Immature natural killer cell (primary cell): ENCODE measurements around the gene GLYATL3. TPM values are rescaled to one million over a fixed set of nuclear protein-coding genes. Genes with fewer than 3 reads are reported as not detected.

ENCODE experiments used
- DNase-seq, 3 donors: peaks; one replicate each; pipeline ENCODE4 v3.0.0; 2022; ENCODE audit warnings: mixed read lengths in 1 of 3
- H3K27ac Mint-ChIP-seq, 6 donors: one replicate each; pipeline ENCODE4 v1.8.0; 2020; ENCODE audit warnings: mixed read lengths in 6 of 6, mild to moderate bottlenecking in 5 of 6, inconsistent platforms in 4 of 6, moderate library complexity in 3 of 6
- H3K27me3 Mint-ChIP-seq, 3 donors: one replicate each; pipeline ENCODE4 v1.8.0; 2020 to 2021; ENCODE audit warnings: low read depth in 3 of 3, mild to moderate bottlenecking in 3 of 3, mixed read lengths in 3 of 3, moderate library complexity in 3 of 3, inconsistent platforms in 1 of 3
- H3K36me3 Mint-ChIP-seq, 3 donors: one replicate each; pipeline ENCODE4 v1.8.0; 2020; ENCODE audit warnings: mixed read lengths in 3 of 3, inconsistent platforms in 2 of 3, mild to moderate bottlenecking in 2 of 3
- H3K4me1 Mint-ChIP-seq, 2 donors: one replicate each; pipeline ENCODE4 v1.8.0; 2020; ENCODE audit warnings: inconsistent platforms in 2 of 2, mild to moderate bottlenecking in 2 of 2, mixed read lengths in 2 of 2, moderate library complexity in 1 of 2
- H3K4me3 Mint-ChIP-seq, 5 donors: one replicate each; pipeline ENCODE4 v1.8.0; 2020; ENCODE audit warnings: mild to moderate bottlenecking in 5 of 5, mixed read lengths in 5 of 5, inconsistent platforms in 3 of 5, moderate library complexity in 3 of 5
- H3K9me3 Mint-ChIP-seq, 6 donors: one replicate each; pipeline ENCODE4 v1.8.0; 2020; ENCODE audit warnings: mild to moderate bottlenecking in 6 of 6, mixed read lengths in 6 of 6, inconsistent platforms in 4 of 6, moderate library complexity in 3 of 6
- polyA plus RNA-seq, 3 donors: library from polyadenylated mRNA; unstranded; fragments of 300-500 nt; fragmentation: Illumina TruSeq; gene quantifications; one replicate each; pipeline ENCODE4 v1.2.3, GENCODE V29; 2021

GLYATL3 gene
- polyA plus RNA-seq, 3 donors from 2014 or later, result not detected

GRCh38 chr6:49543087-49543858, 43.5 kb downstream of the GLYATL3 start:
- H3K27ac Mint-ChIP-seq, result no peak overlapping the region
- no peak overlapping the region for H3K4me3 Mint-ChIP-seq
- no peak for DNase-seq
- H3K9me3 Mint-ChIP-seq, result peaks cover 0 to 3% (median 0%) of the 10 kb centered on the region in 6 donors
- no peaks in the 10 kb centered on the region for H3K36me3 Mint-ChIP-seq
- H3K4me1 Mint-ChIP-seq, result no peaks in the 10 kb centered on the region
- peaks cover 0 to 5% (median 3%) of the 10 kb centered on the region in 3 donors for H3K27me3 Mint-ChIP-seq

GRCh38 chr6:49546331-49546730, 46.6 kb downstream of the GLYATL3 start:
- Mint-ChIP-seq H3K36me3 (no peaks in the 10 kb centered on the region), H3K4me1 (peaks cover 8 to 10% of the 10 kb centered on the region in 2 donors), H3K4me3 (no peak overlapping the region), H3K27me3 (peaks cover 5 to 10% (median 6%) of the 10 kb centered on the region in 3 donors), H3K9me3 (peaks cover 0 to 9% (median under 1%) of the 10 kb centered on the region in 6 donors), H3K27ac (no peak overlapping the region)
- no peak for DNase-seq

GRCh38 chr6:49548613-49549304, 49.0 kb downstream of the GLYATL3 start:
- Mint-ChIP-seq H3K36me3 (no peaks in the 10 kb centered on the region), H3K27ac (no peak overlapping the region), H3K4me3 (no peak overlapping the region), H3K4me1 (peaks cover 14 to 23% of the 10 kb centered on the region in 2 donors), H3K9me3 (peaks cover 0 to 9% (median under 1%) of the 10 kb centered on the region in 6 donors), H3K27me3 (peaks cover 11 to 16% (median 12%) of the 10 kb centered on the region in 3 donors)
- DNase-seq, result no peak

- no peak for DNase-seq
- peaks cover 12 to 16% (median 14%) of the 10 kb centered on the region in 3 donors for H3K27me3 Mint-ChIP-seq
- H3K27ac Mint-ChIP-seq, result no peak overlapping the region
- no peaks in the 10 kb centered on the region for H3K36me3 Mint-ChIP-seq
- peaks cover 14 to 23% of the 10 kb centered on the region in 2 donors for H3K4me1 Mint-ChIP-seq
- peaks cover 0 to 9% (median under 1%) of the 10 kb centered on the region in 6 donors for H3K9me3 Mint-ChIP-seq
- H3K4me3 Mint-ChIP-seq, result peak overlapping the region; percentile 41 to 80 (median 71)
These were observed 50.2 kb downstream of the GLYATL3 start for GRCh38 chr6:49549691-49550491.

- no peak within 1 kb of the TSS for H3K27ac Mint-ChIP-seq
- no peak for DNase-seq
- peaks cover 12 to 16% (median 14%) of the 10 kb centered on the region in 3 donors for H3K27me3 Mint-ChIP-seq
- peaks cover 14 to 23% of the 10 kb centered on the region in 2 donors for H3K4me1 Mint-ChIP-seq
- no peaks in the 10 kb centered on the region for H3K36me3 Mint-ChIP-seq
- peak within 1 kb of the TSS; percentile 55 to 80 (median 71) for H3K4me3 Mint-ChIP-seq
- peaks cover 0 to 9% (median under 1%) of the 10 kb centered on the region in 6 donors for H3K9me3 Mint-ChIP-seq
These were observed 50.9 kb downstream of the GLYATL3 start, which contains the start of gene C6orf141 for GRCh38 chr6:49550492-49551077. C6orf141 (plus strand) TSS chr6:49550668; CDS start chr6:49550793, 125 bp downstream.

- peaks cover 12 to 16% (median 15%) of the 10 kb centered on the region in 3 donors for H3K27me3 Mint-ChIP-seq
- H3K27ac Mint-ChIP-seq, result no peak overlapping the region
- H3K36me3 Mint-ChIP-seq, result no peaks in the 10 kb centered on the region
- peaks cover 14 to 23% of the 10 kb centered on the region in 2 donors for H3K4me1 Mint-ChIP-seq
- no peak for DNase-seq
- H3K4me3 Mint-ChIP-seq, result peak overlapping the region; percentile 55 to 80 (median 71)
- H3K9me3 Mint-ChIP-seq, result peaks cover 0 to 9% (median under 1%) of the 10 kb centered on the region in 6 donors
These were observed 51.5 kb downstream of the GLYATL3 start for GRCh38 chr6:49551078-49551865.

GRCh38 chr6:49551866-49552129, 52.1 kb downstream of the GLYATL3 start:
- Mint-ChIP-seq H3K36me3 (no peaks in the 10 kb centered on the region), H3K9me3 (peaks cover 0 to 7% (median 0%) of the 10 kb centered on the region in 6 donors), H3K4me3 (peak overlapping the region; percentile 55 to 80 (median 71)), H3K4me1 (peaks cover 14 to 23% of the 10 kb centered on the region in 2 donors), H3K27me3 (peaks cover 12 to 16% (median 13%) of the 10 kb centered on the region in 3 donors), H3K27ac (no peak overlapping the region)
- no peak for DNase-seq

GRCh38 chr6:49552596-49552995, 52.9 kb downstream of the GLYATL3 start:
- Mint-ChIP-seq H3K27me3 (peaks cover 12 to 16% (median 13%) of the 10 kb centered on the region in 3 donors), H3K36me3 (no peaks in the 10 kb centered on the region), H3K27ac (no peak overlapping the region), H3K9me3 (peaks cover 0 to 5% (median 0%) of the 10 kb centered on the region in 6 donors), H3K4me3 (peak overlapping the region in 1 of 5 donors; percentile 41), H3K4me1 (peaks cover 14 to 23% of the 10 kb centered on the region in 2 donors)
- no peak for DNase-seq

GRCh38 chr6:49553384-49553783, 53.7 kb downstream of the GLYATL3 start:
- H3K27me3 Mint-ChIP-seq, result peaks cover 12 to 16% (median 13%) of the 10 kb centered on the region in 3 donors

GRCh38 chr6:49555951-49556350, 56.2 kb downstream of the GLYATL3 start:
- Mint-ChIP-seq H3K27ac (no peak overlapping the region), H3K27me3 (peaks cover 6 to 13% (median 7%) of the 10 kb centered on the region in 3 donors), H3K9me3 (no peaks in the 10 kb centered on the region), H3K4me3 (no peak overlapping the region), H3K4me1 (peaks cover 9 to 15% of the 10 kb centered on the region in 2 donors), H3K36me3 (no peaks in the 10 kb centered on the region)
- DNase-seq, result no peak

More at GRCh38 chr6:49553384-49553783, 53.7 kb downstream of the GLYATL3 start:
- Mint-ChIP-seq H3K36me3 (no peaks in the 10 kb centered on the region), H3K4me1 (peaks cover 14 to 23% of the 10 kb centered on the region in 2 donors), H3K4me3 (no peak overlapping the region), H3K27ac (no peak overlapping the region), H3K9me3 (peaks cover 0 to 5% (median 0%) of the 10 kb centered on the region in 6 donors)
- no peak for DNase-seq

- Mint-ChIP-seq H3K4me3 (no peak overlapping the region), H3K36me3 (no peaks in the 10 kb centered on the region), H3K27ac (no peak overlapping the region), H3K9me3 (no peaks in the 10 kb centered on the region), H3K27me3 (peaks cover 6 to 10% (median 6%) of the 10 kb centered on the region in 3 donors), H3K4me1 (peaks cover 5 to 12% of the 10 kb centered on the region in 2 donors)
- DNase-seq, result no peak
These were observed 56.7 kb downstream of the GLYATL3 start for GRCh38 chr6:49556429-49556837.

- peaks cover 0 to 8% (median 3%) of the 10 kb centered on the region in 3 donors for H3K27me3 Mint-ChIP-seq
- H3K4me3 Mint-ChIP-seq, result no peak overlapping the region
- peaks cover 0 to 4% of the 10 kb centered on the region in 2 donors for H3K4me1 Mint-ChIP-seq
- H3K27ac Mint-ChIP-seq, result no peak overlapping the region
- no peak for DNase-seq
- no peaks in the 10 kb centered on the region for H3K9me3 Mint-ChIP-seq
- H3K36me3 Mint-ChIP-seq, result no peaks in the 10 kb centered on the region
These were observed 57.5 kb downstream of the GLYATL3 start for GRCh38 chr6:49557177-49557576.
